ENCODE measurements around the gene CSH1. TPM values are rescaled to one million over a fixed set of nuclear protein-coding genes. Genes with fewer than 3 reads are reported as not detected.
A peak's percentile ranks its signal among the peaks of the same experiment; 100 is the strongest.
"Not testable (repeated sequence)": the region's sequence is repeated elsewhere in the genome, so short reads cannot be mapped to it uniquely, and the experiment has no call there.

Gene CSH1
- total RNA-seq, 1 experiment from 2014 or later, result not detected

DNA sequence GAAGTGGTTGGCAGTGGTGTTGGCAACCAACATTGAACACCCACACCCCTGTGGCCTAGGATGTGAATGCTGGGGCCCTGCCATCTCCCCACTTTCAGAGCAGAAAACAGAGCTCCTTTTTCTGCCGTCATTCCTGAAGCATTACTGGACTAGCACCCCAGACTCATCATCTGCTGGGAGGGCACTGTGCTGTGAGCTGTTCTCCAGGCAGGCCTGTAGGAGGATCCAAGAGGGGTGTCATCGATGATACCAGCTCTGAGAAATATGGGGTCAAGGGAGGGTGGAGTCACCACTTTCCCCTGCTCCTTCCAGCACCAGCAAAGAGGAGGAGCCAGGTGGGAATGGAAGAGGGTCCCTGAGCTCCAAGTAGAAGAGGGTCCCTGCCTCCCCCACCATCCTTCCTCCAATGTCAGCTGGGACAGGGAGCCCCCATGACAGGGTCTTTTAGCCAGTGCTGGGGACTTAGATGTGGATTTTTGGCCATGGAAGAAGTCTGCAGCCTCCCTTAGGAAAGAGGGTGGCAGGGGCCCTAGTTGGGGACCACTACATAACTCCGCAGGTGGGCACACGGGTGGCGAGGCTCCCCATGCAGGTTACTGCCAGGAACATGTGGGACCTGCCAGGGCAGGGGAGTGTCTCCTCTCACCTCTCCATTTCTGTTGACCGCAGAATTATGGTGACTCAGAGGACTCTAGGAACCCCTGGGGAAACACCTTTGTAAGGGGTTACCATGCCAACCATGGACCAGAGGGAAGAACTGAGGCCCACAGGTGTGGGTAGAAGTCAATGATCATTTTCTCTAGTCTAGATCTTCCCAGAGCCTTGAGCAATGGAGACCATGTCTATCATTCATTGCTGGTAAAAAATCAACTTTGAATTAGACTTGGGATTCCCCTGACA is 2.8 kb upstream of the CSH1 start:
- H3K4me1 ChIP-seq; H3K27me3 ChIP-seq; H3K27ac ChIP-seq; H3K4me3 ChIP-seq; DNase-seq; H3K9me3 ChIP-seq (replicated peaks); H3K36me3 ChIP-seq: not testable (repeated sequence)

DNA sequence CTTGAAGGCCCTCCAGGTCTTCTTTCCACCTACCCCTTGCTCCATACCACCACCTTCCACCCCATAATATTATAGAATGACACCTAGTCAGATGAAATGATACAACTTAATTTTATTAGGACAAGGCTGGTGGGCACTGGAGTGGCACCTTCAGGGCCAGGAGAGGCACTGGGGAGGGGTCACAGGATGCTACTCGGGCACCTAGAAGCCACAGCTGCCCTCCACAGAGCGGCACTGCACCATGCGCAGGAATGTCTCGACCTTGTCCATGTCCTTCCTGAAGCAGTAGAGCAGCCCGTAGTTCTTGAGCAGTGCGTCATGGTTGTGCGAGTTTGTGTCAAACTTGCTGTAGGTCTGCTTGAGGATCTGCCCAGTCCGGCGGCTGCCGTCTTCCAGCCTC is 1.6 kb downstream of the CSH1 start:
- DNase-seq; H3K9me3 ChIP-seq (replicated peaks); H3K4me3 ChIP-seq; H3K27ac ChIP-seq; H3K4me1 ChIP-seq; H3K27me3 ChIP-seq; H3K36me3 ChIP-seq: not testable (repeated sequence)

DNA sequence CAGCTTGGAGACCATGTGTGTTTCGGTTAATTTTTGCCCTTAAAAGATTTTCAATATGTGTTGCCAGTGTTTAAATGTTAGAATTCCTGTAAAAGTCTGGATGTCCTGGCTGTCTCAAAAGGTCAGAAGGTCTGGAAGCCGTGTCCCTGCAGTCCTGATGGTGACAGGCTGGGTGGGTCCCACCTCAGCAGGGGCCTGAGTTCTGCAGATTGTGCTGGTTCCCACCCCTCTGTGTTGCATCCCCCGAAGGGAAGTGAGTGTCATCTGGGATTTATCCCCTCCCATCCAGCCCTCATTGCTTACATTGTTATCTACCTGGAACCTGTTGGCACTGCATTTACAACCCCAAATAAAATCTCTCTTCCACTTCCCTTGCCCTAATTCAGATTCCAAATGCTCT is 2.4 kb downstream of the CSH1 start:
- not testable (repeated sequence) for H3K36me3 ChIP-seq; DNase-seq; H3K4me3 ChIP-seq; H3K27ac ChIP-seq; H3K27me3 ChIP-seq; H3K9me3 ChIP-seq (replicated peaks); H3K4me1 ChIP-seq

DNA sequence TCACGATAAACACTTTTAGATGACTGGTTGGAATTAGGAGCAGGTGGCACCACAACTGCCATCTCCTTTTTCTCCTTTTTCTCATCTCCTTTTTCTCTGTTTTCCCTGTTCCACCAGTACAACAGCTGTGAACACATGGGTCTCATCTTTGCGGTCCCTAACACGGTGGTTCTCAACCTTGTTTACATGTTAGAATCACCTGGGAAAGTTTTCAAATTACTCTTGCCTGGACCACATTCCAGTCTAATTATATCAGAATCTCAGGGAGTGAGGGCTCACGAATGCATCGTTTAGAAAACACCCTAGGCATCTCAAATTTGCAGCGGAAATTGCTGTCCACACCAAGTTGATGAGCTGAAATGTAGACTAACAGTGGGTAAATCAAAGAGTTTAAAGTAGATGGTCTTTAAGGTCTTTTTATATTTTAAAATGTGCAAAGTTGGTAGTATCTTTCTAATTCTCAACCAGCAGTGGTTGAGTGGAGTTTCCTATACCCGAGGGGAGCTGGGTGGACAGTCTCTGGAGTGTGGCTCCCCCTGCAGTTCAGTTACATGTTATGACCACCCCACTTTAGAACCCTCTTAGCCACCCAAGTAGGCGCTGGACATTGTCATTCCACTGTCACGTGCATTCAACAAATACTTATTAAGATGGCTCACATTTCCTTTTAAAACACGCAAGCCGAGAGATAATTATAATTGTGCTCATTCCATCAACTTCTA is 3.9 kb downstream of the CSH1 start:
- H3K4me1 ChIP-seq; H3K4me3 ChIP-seq; H3K27me3 ChIP-seq; H3K27ac ChIP-seq; H3K36me3 ChIP-seq; H3K9me3 ChIP-seq (replicated peaks): not testable (repeated sequence)
- DNase-seq, result peak in 1 of 2 experiments; percentile 39

DNA sequence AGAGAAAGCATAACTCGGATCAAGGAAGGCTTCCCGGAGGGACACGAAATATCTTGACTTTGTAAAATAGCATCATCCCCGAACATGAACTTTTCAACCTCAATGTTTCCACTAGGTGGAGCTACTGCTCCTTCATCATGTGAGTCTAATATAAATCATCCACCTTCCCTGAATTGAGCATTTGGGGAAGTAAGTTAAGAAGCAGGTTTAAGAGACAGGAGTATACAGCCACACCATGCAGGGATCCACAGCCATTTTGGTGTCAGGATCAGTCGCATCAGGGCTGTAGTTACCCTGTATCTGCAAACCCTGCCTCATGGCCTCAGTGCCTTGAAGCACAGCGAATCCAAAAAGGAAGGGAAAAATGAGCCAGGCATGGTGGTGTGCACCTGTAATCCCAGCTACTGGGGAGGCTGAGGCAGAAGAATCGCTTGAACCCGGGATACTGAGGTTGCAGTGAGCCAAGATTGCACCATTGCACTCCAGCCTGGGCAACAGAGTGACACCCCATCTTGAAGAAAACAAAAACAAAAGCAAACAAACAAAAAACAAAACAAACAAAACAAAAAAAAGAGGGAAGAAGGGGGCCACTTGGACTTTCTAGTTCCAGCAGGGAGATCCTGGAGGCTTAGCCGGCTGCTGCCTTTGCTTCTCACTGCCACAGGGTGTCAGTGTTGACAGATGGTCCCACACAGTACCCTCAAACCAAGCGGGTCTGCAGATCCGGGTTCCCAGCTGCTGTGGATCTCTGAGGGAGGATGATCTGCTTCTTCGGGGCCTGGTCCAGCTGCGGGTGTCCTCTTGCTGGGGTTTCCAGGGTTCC is 7.1 kb downstream of the CSH1 start:
- H3K4me3 ChIP-seq; H3K27ac ChIP-seq; H3K4me1 ChIP-seq; H3K36me3 ChIP-seq; H3K27me3 ChIP-seq; H3K9me3 ChIP-seq (replicated peaks): not testable (repeated sequence)
- DNase-seq, result peak; percentile 39 to 51

DNA sequence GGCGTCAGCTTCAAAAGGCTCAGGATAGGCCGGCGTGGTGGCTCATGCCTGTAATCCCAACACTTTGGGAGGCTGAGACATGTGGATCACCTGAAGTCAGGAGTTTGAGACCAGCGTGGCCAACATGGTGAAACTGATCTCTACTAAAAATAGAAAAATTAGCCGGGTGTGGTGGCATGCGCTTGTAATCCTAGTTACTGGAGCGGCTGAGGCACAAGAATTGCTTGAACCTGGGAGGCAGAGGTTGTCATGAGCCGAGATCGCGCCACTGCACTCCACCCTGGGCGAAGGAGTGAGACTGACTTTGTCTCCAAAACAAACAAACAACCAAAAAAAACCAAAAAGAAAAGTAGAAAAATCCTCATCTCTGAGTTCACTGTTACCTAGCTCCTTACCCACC is 11.3 kb downstream of the CSH1 start:
- not testable (repeated sequence) for H3K27me3 ChIP-seq; H3K36me3 ChIP-seq; H3K4me3 ChIP-seq; H3K27ac ChIP-seq; DNase-seq; H3K9me3 ChIP-seq (replicated peaks); H3K4me1 ChIP-seq

DNA sequence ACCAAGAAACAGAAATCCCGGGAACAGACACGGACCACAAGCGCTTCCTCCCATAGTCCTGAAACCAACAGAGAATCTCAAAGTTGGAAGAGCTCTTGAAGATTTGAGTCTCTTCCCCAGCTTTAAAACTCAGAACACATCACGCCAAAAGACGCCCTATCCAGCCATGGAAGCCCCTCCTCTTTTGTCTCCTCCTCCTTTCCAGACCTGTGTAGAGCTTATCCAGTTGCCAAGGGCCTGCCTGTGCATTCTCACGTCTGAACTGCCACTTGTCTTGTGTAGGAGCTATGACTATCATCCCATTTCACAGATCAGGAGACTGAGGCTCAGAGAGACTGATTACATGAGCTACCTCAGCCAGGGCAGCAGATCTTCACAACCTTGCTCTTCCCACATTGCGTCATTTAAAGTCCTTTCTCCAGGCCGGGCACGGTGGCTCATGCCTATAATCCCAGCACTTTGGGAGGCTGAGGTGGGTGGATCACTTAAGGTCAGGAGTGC is 13.7 kb downstream of the CSH1 start:
- H3K4me3 ChIP-seq; H3K9me3 ChIP-seq (replicated peaks); H3K27ac ChIP-seq; DNase-seq; H3K27me3 ChIP-seq; H3K4me1 ChIP-seq; H3K36me3 ChIP-seq: not testable (repeated sequence)

DNA sequence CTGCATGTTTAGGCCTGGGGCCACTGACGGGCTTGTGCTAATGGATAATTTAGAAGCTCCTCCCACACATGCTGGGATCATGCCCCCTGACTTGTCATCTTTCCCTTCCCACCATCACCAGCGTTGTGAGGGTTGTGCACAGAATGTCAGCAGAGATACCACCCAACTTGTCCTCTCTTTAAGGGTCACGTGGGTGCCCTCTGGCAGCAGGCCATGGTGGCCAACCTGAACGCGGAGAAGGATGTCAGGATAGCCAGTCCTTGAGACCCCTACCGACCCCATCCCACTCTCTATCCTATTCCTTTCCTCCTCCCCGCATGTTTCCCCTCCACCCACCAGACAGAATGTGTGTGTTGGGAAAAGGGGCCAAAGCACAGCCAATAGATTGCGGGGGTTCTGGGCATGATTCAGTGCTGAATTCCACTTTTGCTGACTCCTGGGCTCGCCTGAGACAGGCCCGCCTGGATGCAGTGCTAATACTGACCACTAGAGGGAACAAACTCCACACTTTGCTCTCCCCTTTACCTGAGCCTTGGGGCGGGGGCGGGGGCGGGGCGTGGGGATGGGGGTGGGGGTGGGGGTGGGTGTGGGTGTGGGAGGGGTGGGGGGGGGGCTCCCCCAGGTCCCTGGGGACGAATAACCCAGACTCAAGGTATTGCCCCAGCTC is 14.3 kb downstream of the CSH1 start, which contains the start of gene GH2:
Gene GH2, minus strand, starts transcription at position 10 of the 667 bp plus-strand sequence. CDS start 143 bp downstream, outside the sequence.
- H3K27ac ChIP-seq, result no peak within 1 kb of the TSS
- H3K4me3 ChIP-seq, result no peak within 1 kb of the TSS
- peak; percentile 37 to 63 for DNase-seq
- no peaks in the 10 kb centered on the region for H3K9me3 ChIP-seq (replicated peaks)
- H3K27me3 ChIP-seq, result no peaks in the 10 kb centered on the region
- H3K4me1 ChIP-seq, result no peaks in the 10 kb centered on the region
- H3K36me3 ChIP-seq, result no peaks in the 10 kb centered on the region

DNA sequence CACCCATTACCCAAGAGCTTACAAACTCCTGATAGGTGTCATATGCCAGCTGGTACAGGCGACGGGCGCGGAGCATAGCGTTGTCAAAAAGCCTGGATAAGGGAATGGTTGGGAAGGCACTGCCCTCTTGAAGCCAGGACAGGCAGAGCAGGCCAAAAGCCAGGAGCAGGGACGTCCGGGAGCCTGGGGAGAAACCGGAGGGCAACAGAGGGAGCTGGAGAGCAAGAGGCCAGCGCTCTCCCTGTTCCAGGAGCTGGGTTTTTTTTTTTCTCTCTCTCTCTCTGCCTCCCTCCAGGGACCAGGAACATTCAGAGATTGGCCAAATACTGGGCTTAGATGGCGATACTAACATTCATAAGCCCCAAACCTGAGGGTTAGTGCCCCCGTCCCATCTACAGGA is 15.0 kb downstream of the CSH1 start:
- H3K27me3 ChIP-seq; H3K4me3 ChIP-seq; H3K4me1 ChIP-seq; DNase-seq; H3K36me3 ChIP-seq; H3K9me3 ChIP-seq (replicated peaks); H3K27ac ChIP-seq: not testable (repeated sequence)

DNA sequence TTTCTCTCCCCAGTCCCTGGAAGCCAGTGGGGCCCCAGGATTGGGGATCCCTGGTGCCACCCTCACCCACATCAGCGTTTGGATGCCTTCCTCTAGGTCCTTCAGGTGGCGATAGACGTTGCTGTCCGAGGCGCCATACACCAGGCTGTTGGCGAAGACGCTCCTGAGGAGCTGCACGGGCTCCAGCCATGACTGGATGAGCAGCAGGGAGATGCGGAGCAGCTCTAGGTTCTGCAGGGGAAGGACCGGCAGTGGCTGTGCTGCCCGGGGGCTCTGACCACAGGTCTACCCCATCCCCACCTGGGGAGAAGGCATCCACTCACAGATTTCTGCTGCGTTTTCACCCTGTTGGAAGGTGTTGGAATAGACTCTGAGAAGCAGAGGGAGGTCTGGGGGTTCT is 15.7 kb downstream of the CSH1 start:
- DNase-seq, result no peak
- Histone ChIP-seq H3K4me3 (no peak overlapping the region), H3K27me3 (no peaks in the 10 kb centered on the region), H3K4me1 (no peaks in the 10 kb centered on the region), H3K27ac (no peak overlapping the region), H3K36me3 (no peaks in the 10 kb centered on the region), H3K9me3 (replicated peaks) (no peaks in the 10 kb centered on the region)

DNA sequence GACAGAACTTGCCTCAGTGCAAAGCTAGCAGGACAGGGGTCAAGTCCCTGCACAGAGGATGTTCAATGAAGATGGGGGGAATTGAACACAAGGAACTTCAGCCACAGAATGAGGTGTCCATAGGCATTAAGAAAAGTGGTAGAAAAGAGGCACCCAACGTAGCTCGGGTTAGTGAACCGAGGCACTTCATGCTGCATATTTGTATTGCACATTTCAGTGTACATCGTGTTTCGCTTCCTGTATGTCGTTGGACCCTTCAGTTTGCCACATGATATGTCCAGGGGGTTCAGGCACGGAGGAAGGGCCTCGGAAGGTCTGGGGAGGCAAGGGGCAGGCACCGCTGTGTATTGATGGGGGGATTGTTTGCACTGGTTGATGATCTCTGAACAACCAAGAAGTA is 18.0 kb downstream of the CSH1 start:
- DNase-seq, H3K27me3 ChIP-seq: not testable (repeated sequence)

DNA sequence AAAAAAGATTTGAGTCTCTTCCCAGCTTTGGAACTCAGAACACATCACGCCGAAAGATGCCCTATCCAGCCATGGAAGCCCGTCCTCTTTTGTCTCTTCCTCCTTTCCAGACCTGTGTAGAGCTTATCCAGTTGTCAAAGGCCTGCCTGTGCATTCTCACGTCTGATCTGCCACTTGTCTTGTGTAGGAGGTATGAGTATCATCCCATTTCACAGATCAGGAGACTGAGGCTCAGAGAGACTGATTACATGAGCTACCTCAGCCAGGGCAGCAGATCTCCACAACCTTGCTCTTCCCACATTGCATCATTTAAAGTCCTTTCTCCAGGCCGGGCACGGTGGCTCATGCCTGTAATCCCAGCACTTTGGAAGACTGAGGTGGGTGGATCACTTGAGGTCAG is 21.7 kb downstream of the CSH1 start:
- H3K27me3 ChIP-seq; H3K4me3 ChIP-seq; H3K4me1 ChIP-seq; H3K36me3 ChIP-seq; DNase-seq; H3K9me3 ChIP-seq (replicated peaks); H3K27ac ChIP-seq: not testable (repeated sequence)

More for the DNA sequence above, 18.0 kb downstream of the CSH1 start:
- H3K4me3 ChIP-seq; H3K27ac ChIP-seq; H3K36me3 ChIP-seq; H3K9me3 ChIP-seq (replicated peaks); H3K4me1 ChIP-seq: not testable (repeated sequence)

DNA sequence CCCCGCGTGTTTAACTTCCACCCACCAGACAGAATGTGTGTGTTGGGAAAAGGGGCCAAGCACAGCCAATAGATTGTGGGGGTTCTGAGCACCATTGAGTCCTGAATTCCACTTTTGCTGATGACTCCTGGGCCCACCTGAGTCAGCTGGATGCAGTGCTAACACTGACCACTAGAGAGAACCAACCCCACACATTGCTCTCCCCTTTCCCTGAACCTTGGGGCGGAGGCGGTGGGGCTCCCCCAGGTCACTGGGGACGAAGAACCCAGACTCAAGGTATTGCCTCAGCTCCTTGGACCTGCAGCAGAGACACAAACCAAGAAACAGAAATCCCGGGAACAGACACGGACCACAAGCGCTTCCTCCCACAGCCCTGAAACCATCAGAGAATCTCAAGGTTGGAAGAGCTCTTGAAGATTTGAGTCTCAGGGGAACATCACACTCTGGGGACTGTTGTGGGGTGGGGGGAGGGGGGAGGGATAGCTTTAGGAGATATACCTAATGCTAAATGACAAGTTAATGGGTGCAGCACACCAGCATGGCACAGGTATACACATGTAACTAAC is 22.2 kb downstream of the CSH1 start:
- not testable (repeated sequence) for H3K27ac ChIP-seq; H3K27me3 ChIP-seq; H3K4me1 ChIP-seq; H3K9me3 ChIP-seq (replicated peaks); H3K4me3 ChIP-seq; DNase-seq; H3K36me3 ChIP-seq

DNA sequence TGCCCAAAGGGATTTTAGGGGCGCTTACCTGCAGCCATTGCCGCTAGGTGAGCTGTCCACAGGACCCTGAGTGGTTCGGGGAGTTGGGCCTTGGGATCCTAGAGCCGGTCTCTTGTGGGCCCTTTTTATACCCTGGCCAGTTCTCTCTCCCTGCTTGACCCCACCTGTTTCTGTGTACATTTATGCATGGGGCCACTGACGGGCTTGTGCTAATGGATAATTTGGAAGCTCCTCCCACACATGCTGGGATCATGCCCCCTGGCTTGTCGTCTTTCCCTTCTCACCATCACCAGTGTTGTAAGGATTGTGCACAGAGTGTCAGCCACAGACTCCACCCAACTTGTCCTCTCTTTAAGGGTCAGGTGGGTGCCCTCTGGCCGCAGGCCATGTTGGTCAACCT is 22.8 kb downstream of the CSH1 start, which contains the start of gene CSH2:
Gene CSH2, minus strand, starts transcription at position 101 of the 400 bp plus-strand sequence. Its CDS starts 63 bp downstream, at position 38.
- not testable (repeated sequence) for H3K9me3 ChIP-seq (replicated peaks); DNase-seq; H3K27ac ChIP-seq; H3K36me3 ChIP-seq; H3K27me3 ChIP-seq; H3K4me1 ChIP-seq; H3K4me3 ChIP-seq
